Endodermal cell (in vitro differentiated cells): Measurements from ENCODE around the gene SGPL1. TPM values are rescaled to one million over a fixed set of nuclear protein-coding genes. Genes with fewer than 3 reads are reported as not detected.
A peak's percentile ranks its signal among the peaks of the same experiment; 100 is the strongest.
"Not testable (repeated sequence)": the region's sequence is repeated elsewhere in the genome, so short reads cannot be mapped to it uniquely, and the experiment has no call there.

Experiments
- DNase-seq: peaks from one replicate; pipeline ENCODE4 v3.0.0-alpha.2; 2017
- H3K27ac ChIP-seq: 2 replicates; pipeline ENCODE4 v1.5.1; 2013; ENCODE audit warnings: mild to moderate bottlenecking, low read depth, low read length, moderate library complexity
- H3K27me3 ChIP-seq: 2 replicates; pipeline ENCODE4 v1.6.1; 2013; ENCODE audit warnings: mild to moderate bottlenecking, low read length, moderate library complexity; ENCODE audit not compliant: insufficient read depth, control insufficient read depth, poor library complexity, severe bottlenecking
- H3K36me3 ChIP-seq: 2 replicates; pipeline ENCODE4 v1.7.0; 2013; ENCODE audit warnings: mild to moderate bottlenecking, low read length, moderate library complexity; ENCODE audit not compliant: control insufficient read depth, insufficient read depth
- H3K4me1 ChIP-seq: one replicate; pipeline ENCODE4 v1.7.0; 2013; ENCODE audit warnings: low read length; ENCODE audit not compliant: control insufficient read depth, insufficient read depth
- H3K4me3 ChIP-seq: 2 replicates; pipeline ENCODE4 v1.5.1; 2013; ENCODE audit warnings: mild to moderate bottlenecking, low read length, moderate library complexity
- H3K9ac ChIP-seq: 2 replicates; pipeline ENCODE4 v1.6.1; 2013; ENCODE audit warnings: mild to moderate bottlenecking, low read length, moderate library complexity; ENCODE audit not compliant: poor library complexity, severe bottlenecking; ENCODE audit errors: extremely low read depth
- H3K9me3 ChIP-seq: 2 replicates; pipeline ENCODE4 v1.6.1; 2013; ENCODE audit warnings: mild to moderate bottlenecking, low read length, moderate library complexity; ENCODE audit not compliant: control insufficient read depth
- H3K27ac Mint-ChIP-seq: 2 replicates; pipeline ENCODE4 v1.8.0; 2020; ENCODE audit warnings: mixed read lengths
- H3K27me3 Mint-ChIP-seq: 2 replicates; pipeline ENCODE4 v1.8.0; 2021; ENCODE audit warnings: mild to moderate bottlenecking, mixed read lengths; ENCODE audit not compliant: insufficient read depth
- H3K36me3 Mint-ChIP-seq: 2 replicates; pipeline ENCODE4 v1.8.0; 2020; ENCODE audit warnings: low read depth, mixed read lengths
- H3K4me1 Mint-ChIP-seq: 2 replicates; pipeline ENCODE4 v1.8.0; 2020; ENCODE audit warnings: mixed read lengths
- H3K4me3 Mint-ChIP-seq: 2 replicates; pipeline ENCODE4 v1.8.0; 2020; ENCODE audit warnings: mild to moderate bottlenecking, moderate library complexity, mixed read lengths
- H3K9me3 Mint-ChIP-seq: 2 replicates; pipeline ENCODE4 v1.8.0; 2020; ENCODE audit warnings: mild to moderate bottlenecking, mixed read lengths
- CTCF ChIP-seq: fragments of 200-600 bp; sonication (generic); conservative IDR thresholded peaks from 2 replicates; pipeline ENCODE4 v1.5.0; 2021; ENCODE audit warnings: antibody characterized with exemption, mild to moderate bottlenecking
- WGBS, 2 experiments: methylation state at CpG; one replicate each; pipeline versions ENCODE4 v1.1.5 to v1.1.7; 2013; ENCODE audit warnings: missing lambda C conversion rate in 2 of 2, mixed read lengths in 1 of 2; ENCODE audit not compliant: insufficient coverage in 1 of 2, insufficient read length in 1 of 2; 5-methylcytosine and 5-hydroxymethylcytosine counted together
- total RNA-seq, 2 donors: library from RNA; stranded (reverse); fragmentation: NEBNext Ultra II Directional in 1 of 2; extraction: Animal tissue kit (Norgen Biotek cat#: 25700) in 1 of 2; gene quantifications; 2 replicates in 1 of 2; 3 replicates in 1 of 2; pipeline ENCODE4 v1.2.1, GENCODE V29; 2021

The SGPL1 gene
- total RNA-seq, 2 donors from 2014 or later: 95.4 to 103 TPM

- no peaks in the 10 kb centered on the region for H3K4me1 Mint-ChIP-seq
Observed at GRCh38 chr10:70770001-70770400, 45.7 kb upstream of the SGPL1 start.

DNA sequence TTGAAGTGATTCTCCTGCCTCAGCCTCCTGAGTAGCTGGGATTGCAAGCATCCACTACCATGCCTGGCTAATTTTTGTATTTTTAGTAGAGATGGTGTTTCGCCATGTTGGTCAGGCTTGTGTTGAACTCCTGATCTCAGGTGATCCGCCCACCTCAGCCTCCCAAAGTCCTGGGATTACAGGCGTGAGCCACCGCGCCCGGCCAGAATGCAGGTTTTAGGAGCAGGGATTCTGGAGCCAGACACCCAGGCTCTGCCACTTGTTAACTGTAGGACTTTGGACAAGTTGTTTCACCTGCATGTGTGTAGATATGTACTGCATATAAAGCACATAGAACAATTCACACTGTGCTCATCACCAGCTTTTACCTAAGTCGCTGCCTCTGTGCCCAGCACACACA is 45.2 kb upstream of the SGPL1 start:
- not testable (repeated sequence) for H3K4me1 ChIP-seq, H3K27ac Mint-ChIP-seq, H3K27me3 Mint-ChIP-seq, H3K36me3 ChIP-seq, H3K4me1 Mint-ChIP-seq, H3K9ac ChIP-seq, H3K36me3 Mint-ChIP-seq, H3K27ac ChIP-seq, H3K4me3 Mint-ChIP-seq, H3K4me3 ChIP-seq, DNase-seq, H3K27me3 ChIP-seq
- H3K9me3 Mint-ChIP-seq: peaks cover 17% of the 10 kb centered on the region
- WGBS, 2 experiments: 95 to 98% methylated on average over 4 to 7 of the region's 7 CpGs
- peaks cover 13% of the 10 kb centered on the region for H3K9me3 ChIP-seq

More at GRCh38 chr10:70770001-70770400, 45.7 kb upstream of the SGPL1 start:
- Histone ChIP-seq H3K9ac (no peak overlapping the region), H3K4me1 (no peaks in the 10 kb centered on the region), H3K9me3 (peaks cover 17% of the 10 kb centered on the region), H3K27me3 (no peaks in the 10 kb centered on the region), H3K4me3 (no peak overlapping the region), H3K27ac (no peak overlapping the region), H3K36me3 (no peaks in the 10 kb centered on the region)
- Mint-ChIP-seq H3K36me3 (no peaks in the 10 kb centered on the region), H3K27ac (no peak overlapping the region), H3K27me3 (peaks cover 2% of the 10 kb centered on the region), H3K4me3 (no peak overlapping the region), H3K9me3 (peaks cover 22% of the 10 kb centered on the region)
- no peak for TF ChIP-seq CTCF
- WGBS, 2 experiments: 76% methylated on average over 2 of the region's 2 CpGs; no CpG with 5 or more reads in 1 of the 2 experiments
- DNase-seq: no peak

DNA sequence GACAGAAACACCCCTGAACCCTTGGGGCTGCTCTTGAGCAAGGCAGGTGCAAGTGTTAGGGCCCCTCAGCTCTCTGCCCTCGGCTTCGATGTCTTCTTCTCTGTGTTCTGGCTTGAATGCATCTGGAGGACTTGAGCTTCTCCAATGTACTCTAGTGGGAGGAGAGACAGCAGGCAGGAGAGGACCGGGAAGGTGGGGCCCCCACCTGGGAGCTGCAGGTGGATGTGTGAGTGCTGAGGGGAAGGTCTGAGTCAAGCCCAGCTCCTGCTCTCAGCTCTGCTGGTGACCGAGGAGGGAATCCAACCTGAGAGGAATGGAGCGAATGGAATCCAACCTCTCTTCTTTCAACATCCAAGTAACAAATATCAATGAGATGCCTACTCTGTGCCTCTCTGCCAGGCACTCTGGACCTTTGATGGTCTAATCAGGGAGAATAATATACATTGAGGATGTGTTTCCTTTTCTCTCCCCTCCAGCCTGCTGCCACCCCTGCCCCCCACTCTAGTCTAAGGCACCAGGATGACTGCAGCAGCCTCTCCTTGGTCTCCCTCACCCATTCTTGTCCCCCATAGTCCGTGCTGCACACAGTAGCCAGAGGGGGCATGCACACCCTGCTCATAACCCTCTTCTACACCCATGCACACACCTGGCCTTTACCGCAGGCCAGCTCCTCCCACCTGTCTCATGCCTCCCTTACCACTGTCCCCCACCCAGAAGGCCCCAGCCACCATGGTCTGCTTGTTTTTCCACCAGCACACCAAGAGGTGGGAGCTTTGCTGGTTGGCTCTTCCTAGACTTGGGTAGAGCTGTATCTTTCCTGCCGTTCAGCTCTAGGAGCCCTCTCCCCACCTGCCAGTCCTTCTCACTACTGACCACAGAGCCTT is 44.2 kb upstream of the SGPL1 start:
- no peak overlapping the region for H3K4me3 Mint-ChIP-seq
- H3K27ac Mint-ChIP-seq: no peak overlapping the region
- H3K36me3 Mint-ChIP-seq: no peaks in the 10 kb centered on the region
- Histone ChIP-seq H3K4me3 (no peak overlapping the region), H3K4me1 (no peaks in the 10 kb centered on the region), H3K9me3 (peaks cover 3% of the 10 kb centered on the region), H3K27ac (no peak overlapping the region), H3K36me3 (no peaks in the 10 kb centered on the region), H3K9ac (no peak overlapping the region), H3K27me3 (no peaks in the 10 kb centered on the region)
- WGBS, 2 experiments: 87 to 92% methylated on average over 4 to 8 of the region's 8 CpGs
- peaks cover 7% of the 10 kb centered on the region for H3K9me3 Mint-ChIP-seq
- peaks cover 2% of the 10 kb centered on the region for H3K27me3 Mint-ChIP-seq
- DNase-seq: peak; percentile 35
- no peaks in the 10 kb centered on the region for H3K4me1 Mint-ChIP-seq
- no peak for TF ChIP-seq CTCF
